NCI-H774 (cell line): ENCODE measurements around the gene ATP5PF.
"Not testable (repeated sequence)": the region's sequence is repeated elsewhere in the genome, so short reads cannot be mapped to it uniquely, and the experiment has no call there.

Source experiments
- DNase-seq: peaks from one replicate; lab custom pipeline; 2025; lab: John Stamatoyannopoulos, UW

ATP5PF gene

GRCh38 chr21:25722631-25723030 is 12.1 kb downstream of the ATP5PF start:
- DNase-seq, result no peak

- DNase-seq, result no peak
Measured at GRCh38 chr21:25721987-25722386, 12.7 kb downstream of the ATP5PF start.

- DNase-seq, result no peak
Measured at GRCh38 chr21:25717491-25718147, 17.1 kb downstream of the ATP5PF start.

GRCh38 chr21:25714066-25714465 is 20.6 kb downstream of the ATP5PF start:
- not testable (repeated sequence) for DNase-seq

- no peak for DNase-seq
Measured at GRCh38 chr21:25710550-25710949, 24.2 kb downstream of the ATP5PF start.

- no peak for DNase-seq
Measured at GRCh38 chr21:25709684-25710265, 24.9 kb downstream of the ATP5PF start.

GRCh38 chr21:25708467-25709065 is 26.1 kb downstream of the ATP5PF start:
- DNase-seq, result peak; percentile 0

- DNase-seq, result no peak
Measured at GRCh38 chr21:25701529-25701928, 33.2 kb downstream of the ATP5PF start.

- no peak for DNase-seq
Measured at GRCh38 chr21:25700741-25701140, 34.0 kb downstream of the ATP5PF start.

GRCh38 chr21:25695461-25695860 is 39.2 kb downstream of the ATP5PF start:
- DNase-seq, result not testable (repeated sequence)

- DNase-seq, result no peak
Measured at GRCh38 chr21:25691976-25692375, 42.7 kb downstream of the ATP5PF start.

- DNase-seq, result no peak
Measured at GRCh38 chr21:25689226-25689625, 45.5 kb downstream of the ATP5PF start.

- no peak for DNase-seq
Measured at GRCh38 chr21:25688275-25689155, 46.2 kb downstream of the ATP5PF start.

GRCh38 chr21:25687787-25688186 is 46.9 kb downstream of the ATP5PF start:
- no peak for DNase-seq

GRCh38 chr21:25682382-25682781 is 52.3 kb downstream of the ATP5PF start:
- no peak for DNase-seq

- DNase-seq, result no peak
Measured at GRCh38 chr21:25676451-25676850, 58.3 kb downstream of the ATP5PF start.
